Suprapubic skin (tissue), 3 donors: ENCODE data around the gene EXOSC10.

Experiments
- CTCF ChIP-seq, 2 donors: fragments of 200-600 bp in 1 of 2; fragments of 450-650 bp in 1 of 2; sonication (generic) in 1 of 2; IDR thresholded peaks; one replicate each; pipeline ENCODE4 v1.5.1; 2016 to 2019; ENCODE audit warnings: antibody characterized with exemption in 2 of 2, mild to moderate bottlenecking in 1 of 2, moderate library complexity in 1 of 2
- POLR2A ChIP-seq, 2 donors: fragments of 450-650 bp; IDR thresholded peaks; one replicate each; pipeline ENCODE4 v1.6.1; 2017; ENCODE audit warnings: antibody characterized with exemption in 2 of 2, mild to moderate bottlenecking in 2 of 2, moderate library complexity in 2 of 2

DNA sequence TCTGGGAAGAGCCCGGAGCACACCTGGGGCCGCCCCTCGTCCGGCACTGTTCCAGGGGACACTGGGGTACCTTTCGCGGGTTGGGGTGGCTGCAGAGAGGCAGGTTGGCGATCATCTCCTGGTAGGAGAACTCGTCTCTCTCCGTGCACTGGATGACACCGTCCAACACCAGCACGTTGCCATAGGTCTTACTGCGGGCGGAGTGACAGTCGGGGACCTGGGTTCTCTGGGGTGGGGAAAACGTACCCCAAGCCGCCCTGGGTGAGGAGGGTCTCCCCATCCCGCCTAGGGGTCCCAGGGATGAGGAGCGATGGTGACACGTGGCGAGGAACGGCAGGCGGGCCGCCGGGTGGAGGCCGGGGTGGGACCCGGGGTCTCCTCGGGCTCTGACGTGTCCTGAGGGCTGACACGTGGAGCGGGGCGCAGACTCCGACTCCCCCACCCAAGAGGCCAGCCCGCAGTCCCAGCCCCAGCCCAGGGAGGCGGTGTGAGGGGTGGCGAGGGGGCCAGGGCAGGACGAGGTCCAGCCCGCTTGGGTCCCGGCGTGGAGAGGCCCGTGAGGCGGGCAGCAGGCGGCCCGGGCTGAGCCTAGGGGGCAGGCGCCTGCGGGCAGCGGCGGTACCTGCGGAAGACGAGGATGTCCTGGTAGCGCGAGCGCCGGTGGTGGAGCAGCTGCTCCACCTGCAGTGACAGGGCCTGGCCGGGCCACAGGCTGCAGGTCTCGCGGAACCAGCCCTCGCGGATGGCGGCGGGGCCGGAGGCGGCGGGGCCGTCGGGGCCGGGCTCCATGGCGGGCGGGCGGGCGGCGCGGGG lies 40.3 kb downstream of the EXOSC10 start:
- TF ChIP-seq POLR2A (IDR thresholded peaks at IDR 0.05) (no peak), CTCF (IDR thresholded peaks at IDR 0.05) (no peak)
